HTERT RPE-1 (cell line): Measurements from ENCODE around the gene ATXN3L.

Experiments
- in situ Hi-C: fragments of 300-500 bp; cut with MboI; formaldehyde crosslinking; loops from 4 replicates; pipeline ENCODE4 v1.14.3; 2020; ENCODE audit warnings: low sequenced_read_pairs

Gene ATXN3L

DNA sequence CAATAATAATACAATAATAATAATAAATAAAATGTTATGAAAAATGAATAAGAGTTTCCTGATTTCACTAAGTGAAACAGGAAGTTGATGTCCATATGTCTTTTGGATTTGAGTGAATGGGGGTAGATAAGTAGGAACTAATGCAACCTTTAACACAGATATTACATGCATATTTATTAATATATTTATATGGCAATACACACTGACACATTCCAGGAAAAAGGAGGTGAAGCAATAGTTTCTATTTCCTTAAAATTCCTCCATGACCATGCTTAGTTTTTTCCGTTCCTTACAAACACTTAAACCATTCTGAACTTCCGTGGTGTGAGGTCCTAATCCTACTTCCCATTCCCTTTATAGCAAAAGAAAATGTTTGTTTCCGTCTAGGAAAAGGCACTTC lies 48.3 kb downstream of the ATXN3L start:
- in situ Hi-C loops, result no loop called here

DNA sequence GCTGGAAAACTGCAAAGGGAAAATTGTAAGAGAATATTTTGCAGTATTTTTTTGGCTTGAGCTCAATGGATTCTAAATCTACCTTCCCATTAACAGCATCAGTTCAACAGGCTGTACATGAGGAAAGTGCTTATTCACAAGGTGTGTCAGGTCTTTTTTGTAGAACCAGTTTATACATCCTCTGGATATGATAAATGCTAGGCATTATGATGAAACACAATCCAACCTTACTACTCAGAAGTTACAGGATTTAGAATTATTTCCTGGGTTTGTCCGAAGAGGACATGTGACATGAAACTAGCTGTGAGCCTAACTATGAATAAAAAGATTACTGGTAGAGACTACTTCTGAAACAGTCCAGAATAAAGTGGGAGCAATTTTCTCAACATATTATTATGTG lies 49.5 kb downstream of the ATXN3L start:
- in situ Hi-C loops, result no loop called here

DNA sequence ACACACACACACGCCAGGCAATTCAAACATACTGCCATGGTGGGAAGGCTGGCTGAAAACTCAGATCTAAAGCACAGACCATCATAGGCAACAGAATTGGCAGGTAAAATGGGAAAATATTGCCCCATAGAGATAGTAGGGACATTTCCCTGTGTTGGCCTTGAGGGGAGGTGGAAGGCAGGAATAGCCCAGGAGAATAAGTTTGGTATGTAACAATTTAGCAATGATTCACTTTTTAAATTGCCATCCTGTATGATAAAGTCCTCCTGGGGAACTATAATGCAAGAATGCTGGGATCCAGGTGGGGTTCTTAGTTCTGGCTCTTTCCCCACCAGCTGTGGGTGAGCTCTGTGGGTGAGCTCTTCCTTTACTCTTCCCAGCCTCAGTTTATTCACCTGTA lies 51.0 kb downstream of the ATXN3L start:
- in situ Hi-C loops, result no loop called here
